SK-N-SH (cell line): ENCODE results near the gene PAX2. TPM values are rescaled to one million over a fixed set of nuclear protein-coding genes. Genes with fewer than 3 reads are reported as not detected.

ENCODE experiments used
- CTCF ChIA-PET: fragments of 300-600, 350-600 bp; formaldehyde crosslinking; extraction: SDS; loops from one replicate; lab custom pipeline; 2021; lab: Yijun Ruan, JAX
- POLR2A ChIA-PET: fragments of 350-600 bp; sonication (Branson Sonifier 250); formaldehyde crosslinking; extraction: SDS; loops from one replicate; lab custom pipeline; 2020; ENCODE audit warnings: antibody characterized with exemption, inconsistent platforms; lab: Yijun Ruan, JAX
- DNase-seq: peaks from one replicate; pipeline ENCODE4 v3.0.0; 2012
- H2AFZ ChIP-seq: fragments of 200-600 bp; sonication (generic); 2 replicates; pipeline ENCODE4 v1.8.1; 2016; ENCODE audit warnings: antibody characterized with exemption, mild to moderate bottlenecking, low read depth
- H3F3A ChIP-seq: fragments of 200-600 bp; sonication (generic); replicated peaks from 2 replicates; pipeline ENCODE3; 2016; ENCODE audit warnings: antibody characterized with exemption, mild to moderate bottlenecking; ENCODE audit not compliant: insufficient read depth
- H3K27ac ChIP-seq, 2 experiments: fragments of 200-500 bp in 1 of 2; fragments of 200-600 bp in 1 of 2; sonication (Bioruptor generic) in 1 of 2; sonication (generic), shearing (Covaris generic) in 1 of 2; 2 replicates each; pipeline versions ENCODE4 v1.5.1 to v1.6.1; 2014 to 2016; ENCODE audit warnings: low read depth in 2 of 2, inconsistent platforms in 1 of 2, low read length in 1 of 2, mild to moderate bottlenecking in 1 of 2, mixed read lengths in 1 of 2
- H3K27me3 ChIP-seq: fragments of 200-600 bp; sonication (generic), shearing (Covaris generic); 2 replicates; pipeline ENCODE4 v1.6.1; 2016; ENCODE audit warnings: mixed run types; ENCODE audit not compliant: insufficient read depth
- H3K36me3 ChIP-seq, 2 experiments: fragments of 200-500 bp in 1 of 2; fragments of 200-600 bp in 1 of 2; sonication (Bioruptor generic) in 1 of 2; sonication (generic) in 1 of 2; replicated peaks in 1 of 2; 2 replicates each; pipeline versions ENCODE3 to v1.5.1; 2014 to 2016; ENCODE audit warnings: low read length in 1 of 2, mild to moderate bottlenecking in 1 of 2; ENCODE audit not compliant: insufficient read depth in 2 of 2, control insufficient read depth in 1 of 2
- H3K4me1 ChIP-seq, 2 experiments: fragments of 200-500 bp in 1 of 2; fragments of 200-600 bp in 1 of 2; sonication (Bioruptor generic) in 1 of 2; sonication (generic), shearing (Covaris generic) in 1 of 2; 2 replicates each; pipeline versions ENCODE4 v1.5.1 to v1.6.1; 2014 to 2016; ENCODE audit warnings: low read depth in 1 of 2, low read length in 1 of 2, mixed run types in 1 of 2; ENCODE audit not compliant: insufficient read depth in 2 of 2, control insufficient read depth in 1 of 2
- H3K4me2 ChIP-seq: fragments of 200-600 bp; sonication (generic), shearing (Covaris generic); 2 replicates; pipeline ENCODE4 v1.6.1; 2017; ENCODE audit warnings: mixed run types
- H3K4me3 ChIP-seq, 2 experiments: fragments of 200-500 bp in 1 of 2; fragments of 200-600 bp in 1 of 2; sonication (Bioruptor generic) in 1 of 2; sonication (generic), shearing (Covaris generic) in 1 of 2; 2 replicates each; pipeline versions ENCODE4 v1.5.1 to v1.8.1; 2014 to 2016; ENCODE audit warnings: low read depth in 2 of 2, inconsistent platforms in 1 of 2, low read length in 1 of 2, mild to moderate bottlenecking in 1 of 2, mixed read lengths in 1 of 2, moderate library complexity in 1 of 2
- H3K79me2 ChIP-seq: fragments of 200-600 bp; sonication (generic); 2 replicates; pipeline ENCODE4 v1.8.1; 2017; ENCODE audit warnings: mild to moderate bottlenecking; ENCODE audit not compliant: insufficient read depth
- H3K9ac ChIP-seq: fragments of 200-600 bp; sonication (generic); 2 replicates; pipeline ENCODE4 v1.6.1; 2017; ENCODE audit warnings: mixed run types
- H3K9me2 ChIP-seq: fragments of 200-600 bp; sonication (generic); 2 replicates; pipeline ENCODE4 v1.6.1; 2017; ENCODE audit warnings: mixed run types
- H3K9me3 ChIP-seq: fragments of 200-600 bp; sonication (generic); 2 replicates; pipeline ENCODE4 v1.6.1; 2017; ENCODE audit warnings: mixed run types, mild to moderate bottlenecking, moderate library complexity
- H4K20me1 ChIP-seq: fragments of 200-600 bp; sonication (generic); 2 replicates; pipeline ENCODE4 v1.6.1; 2017; ENCODE audit warnings: mild to moderate bottlenecking, mixed run types; ENCODE audit not compliant: insufficient read depth
- ELF1 ChIP-seq: IDR thresholded peaks from 2 replicates; pipeline ENCODE4 v1.4.0; 2012
- FOSL2 ChIP-seq: IDR thresholded peaks from 2 replicates; pipeline ENCODE4 v1.4.0; 2012; ENCODE audit warnings: low read depth, mild to moderate bottlenecking, moderate library complexity, borderline replicate concordance
- FOXM1 ChIP-seq: IDR thresholded peaks from 2 replicates; pipeline ENCODE4 v1.4.0; 2012; ENCODE audit warnings: low read depth, mild to moderate bottlenecking
- GATA2 ChIP-seq: sonication (generic); formaldehyde crosslinking; IDR thresholded peaks from 2 replicates; pipeline ENCODE4 v1.5.0; 2020; ENCODE audit warnings: mild to moderate bottlenecking, missing genetic modification reagents
- JUND ChIP-seq: IDR thresholded peaks from 2 replicates; pipeline ENCODE4 v1.4.0; 2012
- NFIC ChIP-seq: IDR thresholded peaks from 2 replicates; pipeline ENCODE4 v1.4.0; 2012; ENCODE audit warnings: borderline replicate concordance
- RAD21 ChIP-seq: IDR thresholded peaks from 2 replicates; pipeline ENCODE4 v1.6.1; 2012; ENCODE audit warnings: mild to moderate bottlenecking, low read length
- RFX5 ChIP-seq: IDR thresholded peaks from 2 replicates; pipeline ENCODE4 v1.6.1; 2012; ENCODE audit warnings: mild to moderate bottlenecking, improper control_type of control experiment, low read length
- RXRA ChIP-seq: IDR thresholded peaks from 2 replicates; pipeline ENCODE4 v1.4.0; 2012; ENCODE audit warnings: low read depth, mild to moderate bottlenecking, borderline replicate concordance
- SMC3 ChIP-seq: IDR thresholded peaks from 2 replicates; pipeline ENCODE4 v1.6.1; 2012; ENCODE audit warnings: low read depth, low read length, improper control_type of control experiment
- TAF1 ChIP-seq: IDR thresholded peaks from 2 replicates; pipeline ENCODE4 v1.6.1; 2012; ENCODE audit warnings: low read depth, mild to moderate bottlenecking, low read length, moderate library complexity, borderline replicate concordance
- TCF12 ChIP-seq: IDR thresholded peaks from 2 replicates; pipeline ENCODE4 v1.4.0; 2012
- TEAD4 ChIP-seq: IDR thresholded peaks from 2 replicates; pipeline ENCODE4 v1.4.0; 2012; ENCODE audit warnings: mild to moderate bottlenecking, borderline replicate concordance; ENCODE audit not compliant: insufficient read depth
- WGBS: methylation state at CpG from one replicate; pipeline ENCODE4 v1.1.6; 2017; ENCODE audit warnings: low lambda C conversion rate; 5-methylcytosine and 5-hydroxymethylcytosine counted together
- polyA plus RNA-seq, 3 experiments: library from polyadenylated mRNA; depleted of rRNA; stranded (reverse); fragments of >200 nt; gene quantifications; 2 replicates each; pipeline ENCODE4 v1.2.3, GENCODE V29; 2012
- TF ChIP-seq, protein P1 (sequence below): fragments of 150-350 bp; IDR thresholded peaks from 2 replicates; pipeline ENCODE4 v1.6.1; 2017; ENCODE audit warnings: antibody characterized with exemption, low read length, low read depth, borderline replicate concordance
- TF ChIP-seq, protein P2 (sequence below): IDR thresholded peaks from 2 replicates; pipeline ENCODE4 v1.4.0; 2012; ENCODE audit warnings: low read depth
- TF ChIP-seq, protein P3 (sequence below): fragments of 200-600 bp; sonication (generic); IDR thresholded peaks from 2 replicates; pipeline ENCODE4 v1.6.1; 2017; ENCODE audit warnings: antibody characterized with exemption, mild to moderate bottlenecking, moderate library complexity
- TF ChIP-seq, protein P4 (sequence below): IDR thresholded peaks from 2 replicates; pipeline ENCODE4 v1.6.1; 2012; ENCODE audit warnings: mild to moderate bottlenecking, low read depth, low read length, moderate library complexity

The PAX2 gene
- polyA plus RNA-seq, 1 of the 3 experiments (the other 2 are of a cell fraction), result not detected

DNA sequence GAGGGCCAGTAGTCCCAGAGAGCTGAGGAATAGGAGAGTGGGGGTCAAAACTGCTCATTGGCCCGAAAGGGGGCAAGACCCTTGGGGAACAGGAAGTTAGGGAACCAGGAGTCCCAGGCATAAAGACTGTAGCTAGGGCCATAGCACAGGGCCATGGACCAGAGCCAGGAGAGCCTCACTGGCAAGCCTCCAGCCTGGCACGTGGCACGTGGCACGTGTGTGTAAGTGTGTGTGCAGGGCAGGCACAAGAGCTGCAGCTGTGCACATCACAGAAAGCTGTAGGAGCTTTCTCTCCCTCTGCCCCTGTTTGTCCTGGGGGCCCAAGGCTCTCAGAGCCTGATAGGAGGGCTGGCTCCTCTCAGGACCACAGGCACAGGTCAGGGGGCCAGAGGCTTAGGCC lies 119.6 kb downstream of the PAX2 start:
- H4K20me1 ChIP-seq, result no peaks in the 10 kb centered on the region
- ChIA-PET CTCF (interaction anchor here (0.6 to 1.7 kb wide), 4 partner anchors 13 to 303 kb away, joined by 3 to 6 read pairs (median 4); no protein-coding TSS in a partner anchor), POLR2A (no interaction called here)
- H3F3A ChIP-seq, result no peaks in the 10 kb centered on the region
- no peak overlapping the region for H3K4me2 ChIP-seq
- H3K4me1 ChIP-seq, result no peaks in the 10 kb centered on the region; a peak in 1 of 4 replicates
- no peak overlapping the region for H3K4me3 ChIP-seq
- TF ChIP-seq, protein P1, sequence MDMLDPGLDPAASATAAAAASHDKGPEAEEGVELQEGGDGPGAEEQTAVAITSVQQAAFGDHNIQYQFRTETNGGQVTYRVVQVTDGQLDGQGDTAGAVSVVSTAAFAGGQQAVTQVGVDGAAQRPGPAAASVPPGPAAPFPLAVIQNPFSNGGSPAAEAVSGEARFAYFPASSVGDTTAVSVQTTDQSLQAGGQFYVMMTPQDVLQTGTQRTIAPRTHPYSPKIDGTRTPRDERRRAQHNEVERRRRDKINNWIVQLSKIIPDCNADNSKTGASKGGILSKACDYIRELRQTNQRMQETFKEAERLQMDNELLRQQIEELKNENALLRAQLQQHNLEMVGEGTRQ, result no peak
- no peak for TF ChIP-seq FOXM1
- H3K9me2 ChIP-seq, result no peaks in the 10 kb centered on the region
- no peaks in the 10 kb centered on the region for H3K9me3 ChIP-seq
- WGBS, result 57% methylated on average over 4 of the region's 4 CpGs
- no peak overlapping the region for H3K9ac ChIP-seq
- no peak overlapping the region for H2AFZ ChIP-seq
- peaks cover 26% of the 10 kb centered on the region for H3K27me3 ChIP-seq
- H3K27ac ChIP-seq, result no peak overlapping the region
- H3K36me3 ChIP-seq, result no peaks in the 10 kb centered on the region
- no peaks in the 10 kb centered on the region for H3K79me2 ChIP-seq
- DNase-seq, result no peak

DNA sequence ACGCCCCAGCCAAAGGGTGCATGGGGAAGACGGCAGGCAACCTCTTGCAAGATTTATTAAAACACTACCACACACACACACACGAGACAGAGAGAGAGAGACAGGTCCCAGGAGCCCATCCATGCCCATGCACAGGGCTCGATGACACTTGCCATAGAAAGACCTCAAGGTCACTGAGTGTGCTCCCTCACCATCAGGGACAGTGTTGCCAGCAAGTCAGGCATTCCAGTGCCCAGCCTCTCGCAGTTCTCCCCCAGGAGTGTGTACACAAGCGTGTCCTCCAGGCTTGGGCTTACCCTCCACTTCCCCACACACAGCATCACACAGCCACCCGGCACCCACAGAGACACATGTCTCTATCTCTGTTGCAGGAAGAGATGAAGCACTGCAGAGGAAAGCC lies 120.6 kb downstream of the PAX2 start:
- CTCF ChIA-PET, result interaction anchor here (1.8 kb wide), 1 partner anchor 12 kb away, joined by 9 read pairs; no protein-coding TSS in a partner anchor
- no peak for DNase-seq
- 52% methylated on average over 7 of the region's 7 CpGs for WGBS
- Histone ChIP-seq H3K4me3 (no peak overlapping the region), H3K9me2 (no peaks in the 10 kb centered on the region), H3K9me3 (no peaks in the 10 kb centered on the region), H3K4me2 (no peak overlapping the region), H3K79me2 (no peaks in the 10 kb centered on the region), H4K20me1 (no peaks in the 10 kb centered on the region), H3K36me3 (no peaks in the 10 kb centered on the region), H2AFZ (no peak overlapping the region), H3K27ac (no peak overlapping the region), H3K9ac (no peak overlapping the region), H3K27me3 (peaks cover 19% of the 10 kb centered on the region; the same call in 1 of the 2 replicates), H3K4me1 (no peaks in the 10 kb centered on the region; a peak in 1 of 4 replicates), H3F3A (no peaks in the 10 kb centered on the region)
- POLR2A ChIA-PET, result no interaction called here
- no peak for TF ChIP-seq GATA2 (CRISPR knock-in tag)
- no peak for TF ChIP-seq NFIC
- no peak for TF ChIP-seq FOSL2
- TF ChIP-seq TCF12, result no peak
- no peak for TF ChIP-seq TAF1
- no peak for TF ChIP-seq SMC3
- TF ChIP-seq RFX5, result no peak
- TF ChIP-seq, protein P2, sequence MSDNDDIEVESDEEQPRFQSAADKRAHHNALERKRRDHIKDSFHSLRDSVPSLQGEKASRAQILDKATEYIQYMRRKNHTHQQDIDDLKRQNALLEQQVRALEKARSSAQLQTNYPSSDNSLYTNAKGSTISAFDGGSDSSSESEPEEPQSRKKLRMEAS, result no peak
- no peak for TF ChIP-seq ELF1
- no peak for TF ChIP-seq JUND
- no peak for TF ChIP-seq RXRA
- TF ChIP-seq, protein P3, sequence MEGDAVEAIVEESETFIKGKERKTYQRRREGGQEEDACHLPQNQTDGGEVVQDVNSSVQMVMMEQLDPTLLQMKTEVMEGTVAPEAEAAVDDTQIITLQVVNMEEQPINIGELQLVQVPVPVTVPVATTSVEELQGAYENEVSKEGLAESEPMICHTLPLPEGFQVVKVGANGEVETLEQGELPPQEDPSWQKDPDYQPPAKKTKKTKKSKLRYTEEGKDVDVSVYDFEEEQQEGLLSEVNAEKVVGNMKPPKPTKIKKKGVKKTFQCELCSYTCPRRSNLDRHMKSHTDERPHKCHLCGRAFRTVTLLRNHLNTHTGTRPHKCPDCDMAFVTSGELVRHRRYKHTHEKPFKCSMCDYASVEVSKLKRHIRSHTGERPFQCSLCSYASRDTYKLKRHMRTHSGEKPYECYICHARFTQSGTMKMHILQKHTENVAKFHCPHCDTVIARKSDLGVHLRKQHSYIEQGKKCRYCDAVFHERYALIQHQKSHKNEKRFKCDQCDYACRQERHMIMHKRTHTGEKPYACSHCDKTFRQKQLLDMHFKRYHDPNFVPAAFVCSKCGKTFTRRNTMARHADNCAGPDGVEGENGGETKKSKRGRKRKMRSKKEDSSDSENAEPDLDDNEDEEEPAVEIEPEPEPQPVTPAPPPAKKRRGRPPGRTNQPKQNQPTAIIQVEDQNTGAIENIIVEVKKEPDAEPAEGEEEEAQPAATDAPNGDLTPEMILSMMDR, result no peak
- no peak for TF ChIP-seq TEAD4
- TF ChIP-seq, protein P4, sequence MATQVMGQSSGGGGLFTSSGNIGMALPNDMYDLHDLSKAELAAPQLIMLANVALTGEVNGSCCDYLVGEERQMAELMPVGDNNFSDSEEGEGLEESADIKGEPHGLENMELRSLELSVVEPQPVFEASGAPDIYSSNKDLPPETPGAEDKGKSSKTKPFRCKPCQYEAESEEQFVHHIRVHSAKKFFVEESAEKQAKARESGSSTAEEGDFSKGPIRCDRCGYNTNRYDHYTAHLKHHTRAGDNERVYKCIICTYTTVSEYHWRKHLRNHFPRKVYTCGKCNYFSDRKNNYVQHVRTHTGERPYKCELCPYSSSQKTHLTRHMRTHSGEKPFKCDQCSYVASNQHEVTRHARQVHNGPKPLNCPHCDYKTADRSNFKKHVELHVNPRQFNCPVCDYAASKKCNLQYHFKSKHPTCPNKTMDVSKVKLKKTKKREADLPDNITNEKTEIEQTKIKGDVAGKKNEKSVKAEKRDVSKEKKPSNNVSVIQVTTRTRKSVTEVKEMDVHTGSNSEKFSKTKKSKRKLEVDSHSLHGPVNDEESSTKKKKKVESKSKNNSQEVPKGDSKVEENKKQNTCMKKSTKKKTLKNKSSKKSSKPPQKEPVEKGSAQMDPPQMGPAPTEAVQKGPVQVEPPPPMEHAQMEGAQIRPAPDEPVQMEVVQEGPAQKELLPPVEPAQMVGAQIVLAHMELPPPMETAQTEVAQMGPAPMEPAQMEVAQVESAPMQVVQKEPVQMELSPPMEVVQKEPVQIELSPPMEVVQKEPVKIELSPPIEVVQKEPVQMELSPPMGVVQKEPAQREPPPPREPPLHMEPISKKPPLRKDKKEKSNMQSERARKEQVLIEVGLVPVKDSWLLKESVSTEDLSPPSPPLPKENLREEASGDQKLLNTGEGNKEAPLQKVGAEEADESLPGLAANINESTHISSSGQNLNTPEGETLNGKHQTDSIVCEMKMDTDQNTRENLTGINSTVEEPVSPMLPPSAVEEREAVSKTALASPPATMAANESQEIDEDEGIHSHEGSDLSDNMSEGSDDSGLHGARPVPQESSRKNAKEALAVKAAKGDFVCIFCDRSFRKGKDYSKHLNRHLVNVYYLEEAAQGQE, result no peak
- no peak for TF ChIP-seq RAD21
